Pancreas (tissue), 10 donors: Measurements from ENCODE around the gene SPRYD4. TPM values are rescaled to one million over a fixed set of nuclear protein-coding genes. Genes with fewer than 3 reads are reported as not detected.
"Not testable (repeated sequence)": the region's sequence is repeated elsewhere in the genome, so short reads cannot be mapped to it uniquely, and the experiment has no call there.

Experiments used
- ATAC-seq, 4 donors: fragments of 200-7000 bp; cut with Tn5 transposase; one replicate each; pipeline versions ENCODE4 v1.8.0 to v1.9.1; 2020; ENCODE audit warnings: mild to moderate bottlenecking in 4 of 4, moderate library complexity in 4 of 4
- DNase-seq, 6 donors: peaks; one replicate each; pipeline ENCODE4 v3.0.0-alpha.2; 2020
- FAIRE-seq: peaks from 2 replicates; lab custom pipeline; 2012; peaks lifted over from hg19 to GRCh38; lab: Jason Lieb, UNC
- H3K27ac ChIP-seq, 4 donors: fragments of 200-600 bp; sonication (generic); 1 replicate in 3 of 4; 2 replicates in 1 of 4; pipeline versions ENCODE4 v1.5.0 to v1.8.0; 2020
- H3K27me3 ChIP-seq, 4 donors: fragments of 200-600 bp; one replicate each; pipeline ENCODE4 v1.8.0; 2021
- H3K36me3 ChIP-seq, 3 donors: fragments of 200-600 bp; sonication (generic) in 1 of 3; one replicate each; pipeline versions ENCODE4 v1.5.0 to v1.8.0; 2020 to 2021
- H3K4me1 ChIP-seq, 3 donors: fragments of 200-600 bp; one replicate each; pipeline ENCODE4 v1.8.0; 2021
- H3K4me3 ChIP-seq, 4 donors: fragments of 200-600 bp; sonication (generic) in 2 of 4; one replicate each; pipeline versions ENCODE4 v1.5.0 to v1.8.0; 2020 to 2021
- H3K9me3 ChIP-seq, 4 donors: fragments of 200-600 bp; one replicate each; pipeline ENCODE4 v1.8.0; 2021
- CTCF ChIP-seq, 4 donors: fragments of 200-600 bp; sonication (generic) in 3 of 4; IDR thresholded peaks; one replicate each; pipeline versions ENCODE4 v1.5.0 to v1.8.0; 2021; ENCODE audit warnings: antibody characterized with exemption in 4 of 4
- WGBS, 2 donors: extraction: QIAGEN DNeasy Blood & Tissue Kit; methylation state at CpG; one replicate each; pipeline ENCODE4 v1.1.7; 2013; 5-methylcytosine and 5-hydroxymethylcytosine counted together
- intact Hi-C, 3 donors: fragments of 100-400 bp; cut with DNase I; formaldehyde crosslinking; loops; one replicate each; pipeline versions ENCODE4 v1.11.1 to v1.14.2; 2022
- polyA plus RNA-seq, 2 donors: library from polyadenylated mRNA; stranded (reverse); fragments of 200-250 nt; gene quantifications; one replicate each; pipeline ENCODE4 v1.2.3, GENCODE V29; 2013
- total RNA-seq, 6 donors: library from RNA; stranded (reverse); fragmentation: NEBNext Ultra II Directional in 4 of 6; extraction: Animal tissue kit (Norgen Biotek cat#: 25700) in 4 of 6; gene quantifications; one replicate each; pipeline versions ENCODE4 v1.2.1 to v1.2.4, GENCODE V29; 2021 to 2023
- donor health status: healthy with polysubstance abuse.
- donor health status: DM: no; HTN: no; CAD: no; lungs with moderate emphysema.
- donor health status: DM: no; HTN: no; CAD: no.
- donor health status: control.
- donor health status: control.
- donor health status: Bipolar disorder and iron deficiency.
- donor health status: DM: yes; HTN: yes; CAD: no.
- donor health status: DM: no; HTN: no; CAD: no.
- donor health status: DM: no; HTN: no; CAD: no.
- donor health status: DM: yes; HTN: yes; CAD: no.

The SPRYD4 gene
- total and polyA plus RNA-seq, 8 donors: 1.5 to 2.9 (median 2.0) TPM

GRCh38 chr12:56431288-56431687 lies 37.1 kb upstream of the SPRYD4 start:
- FAIRE-seq: no peak
- 96 to 99% methylated on average over 11 of the region's 11 CpGs for WGBS, 2 donors

GRCh38 chr12:56431850-56432249 lies 36.5 kb upstream of the SPRYD4 start:
- H3K27ac ChIP-seq: no peak overlapping the region
- H3K4me1 ChIP-seq: no peaks in the 10 kb centered on the region
- WGBS, 2 donors: 96 to 98% methylated on average over 3 of the region's 3 CpGs
- DNase-seq (no peak), ATAC-seq (no peak), FAIRE-seq (no peak)
- intact Hi-C loops: loop anchor here in 1 of 3 donors (10.0 kb wide), 1 partner anchor 67 kb away; the partner anchor contains the start of genes APOF and STAT2
- H3K36me3 ChIP-seq: no peaks in the 10 kb centered on the region
- no peak overlapping the region for H3K4me3 ChIP-seq
- no peaks in the 10 kb centered on the region for H3K27me3 ChIP-seq
- no peak for TF ChIP-seq CTCF (IDR thresholded peaks at IDR 0.05)
- no peaks in the 10 kb centered on the region for H3K9me3 ChIP-seq

More at GRCh38 chr12:56431288-56431687, 37.1 kb upstream of the SPRYD4 start:
- Histone ChIP-seq H3K4me3 (no peak overlapping the region), H3K27ac (no peak overlapping the region), H3K4me1 (no peaks in the 10 kb centered on the region), H3K36me3 (no peaks in the 10 kb centered on the region), H3K9me3 (no peaks in the 10 kb centered on the region), H3K27me3 (no peaks in the 10 kb centered on the region)
- DNase-seq: no peak
- intact Hi-C loops: loop anchor here in 1 of 3 donors (10.0 kb wide), 1 partner anchor 66 kb away; the partner anchor contains the start of genes APOF and STAT2
- ATAC-seq: no peak
- TF ChIP-seq CTCF (IDR thresholded peaks at IDR 0.05): no peak

- ATAC-seq: no peak
- WGBS, 2 donors: 90 to 92% methylated on average over 6 of the region's 6 CpGs
- no peak for DNase-seq
- TF ChIP-seq CTCF (IDR thresholded peaks at IDR 0.05): no peak
- no peaks in the 10 kb centered on the region for H3K9me3 ChIP-seq
- H3K27ac ChIP-seq: no peak overlapping the region
- H3K4me1 ChIP-seq: no peaks in the 10 kb centered on the region
- no peaks in the 10 kb centered on the region for H3K36me3 ChIP-seq
- no peak overlapping the region for H3K4me3 ChIP-seq
- intact Hi-C loops: loop anchor here in 1 of 3 donors (10.0 kb wide), 1 partner anchor 70 kb away; the partner anchor contains the start of genes APOF and STAT2
- no peaks in the 10 kb centered on the region for H3K27me3 ChIP-seq
- FAIRE-seq: no peak
Observed at GRCh38 chr12:56434828-56435227, 33.5 kb upstream of the SPRYD4 start.

GRCh38 chr12:56437430-56438176 lies 30.8 kb upstream of the SPRYD4 start:
- WGBS, 2 donors: 89 to 92% methylated on average over 11 of the region's 11 CpGs
- FAIRE-seq: no peak
- no peaks in the 10 kb centered on the region for H3K4me1 ChIP-seq
- H3K9me3 ChIP-seq: no peaks in the 10 kb centered on the region
- H3K36me3 ChIP-seq: no peaks in the 10 kb centered on the region
- no peak for DNase-seq
- no peaks in the 10 kb centered on the region for H3K27me3 ChIP-seq
- no peak for ATAC-seq
- no peak overlapping the region for H3K4me3 ChIP-seq
- TF ChIP-seq CTCF (IDR thresholded peaks at IDR 0.05): no peak
- H3K27ac ChIP-seq: no peak overlapping the region
- intact Hi-C loops: loop anchor here in 1 of 3 donors (10.0 kb wide), 1 partner anchor 73 kb away; the partner anchor contains the start of genes APOF and STAT2

- H3K4me3 ChIP-seq, H3K27ac ChIP-seq, intact Hi-C loops, H3K36me3 ChIP-seq, FAIRE-seq, H3K27me3 ChIP-seq, DNase-seq, H3K4me1 ChIP-seq, ATAC-seq, H3K9me3 ChIP-seq: not testable (repeated sequence)
- 44 to 46% methylated on average over 2 of the region's 2 CpGs for WGBS, 2 donors
Observed at GRCh38 chr12:56443208-56443607, 25.2 kb upstream of the SPRYD4 start.
